Ovary (tissue), 3 donors: ENCODE measurements around the gene NGF.

Experiments used
- POLR2A ChIP-seq: fragments of 450-650 bp; IDR thresholded peaks from one replicate; pipeline ENCODE4 v1.6.1; 2017; ENCODE audit warnings: antibody characterized with exemption, mild to moderate bottlenecking, moderate library complexity
- TF ChIP-seq, protein P1 (sequence below), 3 donors: fragments of 450-650 bp in 2 of 3; fragments of 200-600 bp in 1 of 3; IDR thresholded peaks; one replicate each; pipeline versions ENCODE4 v1.5.1 to v1.8.0; 2016 to 2022; ENCODE audit warnings: antibody characterized with exemption in 3 of 3, mild to moderate bottlenecking in 1 of 3
- donor health status: DM: no; HTN: no; CAD: no.

GRCh38 chr1:115252585-115252984 lies 85.5 kb downstream of the NGF start:
- no peak for TF ChIP-seq POLR2A
- TF ChIP-seq, protein P1, sequence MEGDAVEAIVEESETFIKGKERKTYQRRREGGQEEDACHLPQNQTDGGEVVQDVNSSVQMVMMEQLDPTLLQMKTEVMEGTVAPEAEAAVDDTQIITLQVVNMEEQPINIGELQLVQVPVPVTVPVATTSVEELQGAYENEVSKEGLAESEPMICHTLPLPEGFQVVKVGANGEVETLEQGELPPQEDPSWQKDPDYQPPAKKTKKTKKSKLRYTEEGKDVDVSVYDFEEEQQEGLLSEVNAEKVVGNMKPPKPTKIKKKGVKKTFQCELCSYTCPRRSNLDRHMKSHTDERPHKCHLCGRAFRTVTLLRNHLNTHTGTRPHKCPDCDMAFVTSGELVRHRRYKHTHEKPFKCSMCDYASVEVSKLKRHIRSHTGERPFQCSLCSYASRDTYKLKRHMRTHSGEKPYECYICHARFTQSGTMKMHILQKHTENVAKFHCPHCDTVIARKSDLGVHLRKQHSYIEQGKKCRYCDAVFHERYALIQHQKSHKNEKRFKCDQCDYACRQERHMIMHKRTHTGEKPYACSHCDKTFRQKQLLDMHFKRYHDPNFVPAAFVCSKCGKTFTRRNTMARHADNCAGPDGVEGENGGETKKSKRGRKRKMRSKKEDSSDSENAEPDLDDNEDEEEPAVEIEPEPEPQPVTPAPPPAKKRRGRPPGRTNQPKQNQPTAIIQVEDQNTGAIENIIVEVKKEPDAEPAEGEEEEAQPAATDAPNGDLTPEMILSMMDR (IDR thresholded peaks at IDR 0.05) = no peak
